ENCODE results near the gene DBF4B. TPM values are rescaled to one million over a fixed set of nuclear protein-coding genes. Genes with fewer than 3 reads are reported as not detected.

Gene DBF4B
- total RNA-seq, 2 experiments from 2014 or later: 29.0 to 31.0 TPM

DNA sequence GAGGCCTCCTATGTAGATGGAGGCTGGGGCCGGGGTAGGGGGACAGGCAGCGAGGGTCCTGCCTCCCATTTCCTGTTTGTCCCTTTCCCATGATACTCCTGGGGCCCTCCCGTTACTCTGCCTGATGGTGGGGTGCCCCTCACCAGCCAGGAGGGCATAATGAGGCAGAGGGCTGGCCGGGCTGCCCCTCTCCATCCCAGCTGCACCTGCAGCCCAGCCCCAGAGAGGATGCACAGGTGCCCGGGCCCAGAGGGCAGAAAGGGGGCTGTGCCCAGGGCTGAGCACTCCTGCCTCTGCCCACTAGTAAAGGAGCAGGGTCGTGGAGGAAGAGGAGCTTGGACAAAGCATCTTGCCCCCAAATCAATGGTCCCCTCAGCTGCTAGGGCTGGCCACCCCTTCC lies 60.8 kb downstream of the DBF4B start:
- H3K27me3 Mint-ChIP-seq: peaks cover 4% of the 10 kb centered on the region
- H3K4me3 Mint-ChIP-seq: no peak overlapping the region
- H3K4me1 Mint-ChIP-seq: peaks cover 10% of the 10 kb centered on the region
- DNase-seq: no peak
- CTCF ChIA-PET: interaction anchor here (1.0 kb wide), 1 partner anchor 96 kb away, joined by 3 read pairs; no protein-coding TSS in a partner anchor
- no peaks in the 10 kb centered on the region for H3K36me3 Mint-ChIP-seq (ENCODE audit: low read depth)
- no peaks in the 10 kb centered on the region for H3K9me3 Mint-ChIP-seq
- no peak overlapping the region for H3K27ac Mint-ChIP-seq
- POLR2A ChIA-PET: no interaction called here

- Mint-ChIP-seq H3K4me3 (no peak overlapping the region), H3K9me3 (no peaks in the 10 kb centered on the region), H3K36me3 (ENCODE audit: low read depth) (no peaks in the 10 kb centered on the region), H3K4me1 (peaks cover 12% of the 10 kb centered on the region), H3K27ac (no peak overlapping the region), H3K27me3 (peaks cover 4% of the 10 kb centered on the region)
- POLR2A ChIA-PET: no interaction called here
- DNase-seq: no peak
- CTCF ChIA-PET: interaction anchor here (1.0 kb wide), 1 partner anchor 95 kb away, joined by 3 read pairs; no protein-coding TSS in a partner anchor
Observed at GRCh38 chr17:44769647-44770084, 61.2 kb downstream of the DBF4B start.

GRCh38 chr17:44770166-44770925 lies 61.9 kb downstream of the DBF4B start:
- no peak overlapping the region for H3K4me3 Mint-ChIP-seq
- POLR2A ChIA-PET: interaction anchor here (0.5 kb wide), 1 partner anchor 1382 kb away, joined by 3 read pairs; no protein-coding TSS in a partner anchor
- no peak for DNase-seq
- no peaks in the 10 kb centered on the region for H3K36me3 Mint-ChIP-seq (ENCODE audit: low read depth)
- H3K9me3 Mint-ChIP-seq: no peaks in the 10 kb centered on the region
- CTCF ChIA-PET: interaction anchor here (0.6 to 1.0 kb wide), 2 partner anchors 95 to 113 kb away, joined by 3 read pairs; no protein-coding TSS in a partner anchor
- peaks cover 4% of the 10 kb centered on the region for H3K27me3 Mint-ChIP-seq
- H3K4me1 Mint-ChIP-seq: peaks cover 15% of the 10 kb centered on the region
- no peak overlapping the region for H3K27ac Mint-ChIP-seq

DNA sequence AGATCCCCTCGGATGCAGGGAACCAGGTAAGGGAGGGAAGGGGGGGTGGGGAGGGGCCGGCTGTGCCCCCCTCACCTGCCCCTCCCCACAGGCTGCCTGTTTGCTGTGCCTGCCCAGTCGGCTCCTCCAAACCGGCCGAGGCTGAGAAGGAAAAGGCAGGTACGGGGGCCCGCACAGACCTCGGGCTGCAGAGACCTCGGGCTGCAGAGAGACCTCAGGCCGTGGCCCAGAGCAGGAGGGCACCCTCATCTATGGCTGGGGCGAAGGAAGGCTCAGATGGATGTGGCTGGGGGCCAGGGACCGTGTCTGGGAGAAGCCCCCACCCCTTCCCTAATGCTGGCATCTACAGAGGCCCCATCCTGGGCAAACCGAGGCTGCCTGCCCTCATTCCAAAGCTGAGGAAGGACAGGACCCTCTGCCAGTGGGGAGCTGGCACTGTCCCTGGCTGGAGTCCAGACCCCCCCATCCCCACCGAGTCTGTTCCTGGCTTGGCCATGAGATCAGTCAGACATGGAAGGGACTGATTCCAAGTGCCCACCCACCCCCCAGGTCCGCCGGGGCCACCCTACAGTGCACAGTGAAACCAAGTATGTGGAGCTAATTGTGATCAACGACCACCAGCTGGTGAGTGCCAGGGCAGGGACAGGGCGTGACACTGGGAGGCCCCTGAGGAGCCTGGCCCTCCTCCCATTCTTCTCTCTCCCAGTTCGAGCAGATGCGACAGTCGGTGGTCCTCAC lies 64.0 kb downstream of the DBF4B start:
- DNase-seq: no peak
- H3K36me3 Mint-ChIP-seq (ENCODE audit: low read depth): no peaks in the 10 kb centered on the region
- no peak overlapping the region for H3K4me3 Mint-ChIP-seq
- no peak overlapping the region for H3K27ac Mint-ChIP-seq
- POLR2A ChIA-PET: no interaction called here
- H3K4me1 Mint-ChIP-seq: peaks cover 22% of the 10 kb centered on the region
- H3K27me3 Mint-ChIP-seq: peaks cover 4% of the 10 kb centered on the region
- CTCF ChIA-PET: interaction anchor here (1.1 to 11.7 kb wide), 2 partner anchors 93 to 102 kb away, joined by 3 to 144 read pairs; no protein-coding TSS in a partner anchor
- H3K9me3 Mint-ChIP-seq: no peaks in the 10 kb centered on the region

DNA sequence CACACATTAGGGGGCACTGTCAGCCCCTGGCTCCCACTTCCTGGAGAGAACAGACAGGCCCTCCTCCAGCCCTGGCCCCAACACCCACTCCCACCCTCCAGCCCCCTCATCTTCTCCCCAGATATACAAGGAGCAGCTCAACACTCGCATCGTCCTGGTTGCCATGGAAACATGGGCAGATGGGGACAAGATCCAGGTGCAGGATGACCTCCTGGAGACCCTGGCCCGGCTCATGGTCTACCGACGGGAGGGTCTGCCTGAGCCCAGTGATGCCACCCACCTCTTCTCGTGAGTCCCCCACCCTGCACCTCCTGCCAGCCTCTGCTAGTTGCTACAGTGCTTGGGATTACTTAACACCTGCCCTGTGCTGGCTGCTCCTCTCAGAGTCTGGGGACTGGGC lies 64.7 kb downstream of the DBF4B start:
- H3K9me3 Mint-ChIP-seq: no peaks in the 10 kb centered on the region
- H3K4me3 Mint-ChIP-seq: no peak overlapping the region
- H3K36me3 Mint-ChIP-seq (ENCODE audit: low read depth): no peaks in the 10 kb centered on the region
- peaks cover 8% of the 10 kb centered on the region for H3K27me3 Mint-ChIP-seq
- ChIA-PET CTCF (interaction anchor here (11.7 kb wide), 1 partner anchor 93 kb away, joined by 144 read pairs; no protein-coding TSS in a partner anchor), POLR2A (no interaction called here)
- H3K4me1 Mint-ChIP-seq: peaks cover 19% of the 10 kb centered on the region
- no peak overlapping the region for H3K27ac Mint-ChIP-seq
- no peak for DNase-seq

- Mint-ChIP-seq H3K4me3 (peak overlapping the region; percentile 75), H3K9me3 (no peaks in the 10 kb centered on the region), H3K27ac (peak overlapping the region; percentile 18), H3K27me3 (peaks cover 8% of the 10 kb centered on the region), H3K36me3 (ENCODE audit: low read depth) (no peaks in the 10 kb centered on the region), H3K4me1 (peaks cover 13% of the 10 kb centered on the region)
- peak; percentile 88 for DNase-seq
- ChIA-PET CTCF (interaction anchor here (1.5 to 11.7 kb wide), 4 partner anchors 81 to 119 kb away, joined by 4 to 144 read pairs (median 12); no protein-coding TSS in a partner anchor), POLR2A (interaction anchor here (1.5 kb wide), 1 partner anchor 247 kb away, joined by 3 read pairs; no protein-coding TSS in a partner anchor)
Observed at GRCh38 chr17:44774271-44775135, 66.0 kb downstream of the DBF4B start.

GRCh38 chr17:44775136-44775837 lies 66.8 kb downstream of the DBF4B start:
- H3K36me3 Mint-ChIP-seq (ENCODE audit: low read depth): no peaks in the 10 kb centered on the region
- H3K27me3 Mint-ChIP-seq: peaks cover 8% of the 10 kb centered on the region
- H3K4me1 Mint-ChIP-seq: peaks cover 15% of the 10 kb centered on the region
- ChIA-PET POLR2A (interaction anchor here (1.3 to 1.9 kb wide), 4 partner anchors 53 to 246 kb away, joined by 3 to 5 read pairs (median 4); partner anchors contain the start of gene EFTUD2), CTCF (interaction anchor here (0.6 to 11.7 kb wide), 15 partner anchors 13 to 360 kb away, joined by 3 to 144 read pairs (median 4); partner anchors contain the start of gene ACBD4)
- peak overlapping the region; percentile 52 for H3K27ac Mint-ChIP-seq
- peak; percentile 98 for DNase-seq
- peak overlapping the region; percentile 75 for H3K4me3 Mint-ChIP-seq
- no peaks in the 10 kb centered on the region for H3K9me3 Mint-ChIP-seq

DNA sequence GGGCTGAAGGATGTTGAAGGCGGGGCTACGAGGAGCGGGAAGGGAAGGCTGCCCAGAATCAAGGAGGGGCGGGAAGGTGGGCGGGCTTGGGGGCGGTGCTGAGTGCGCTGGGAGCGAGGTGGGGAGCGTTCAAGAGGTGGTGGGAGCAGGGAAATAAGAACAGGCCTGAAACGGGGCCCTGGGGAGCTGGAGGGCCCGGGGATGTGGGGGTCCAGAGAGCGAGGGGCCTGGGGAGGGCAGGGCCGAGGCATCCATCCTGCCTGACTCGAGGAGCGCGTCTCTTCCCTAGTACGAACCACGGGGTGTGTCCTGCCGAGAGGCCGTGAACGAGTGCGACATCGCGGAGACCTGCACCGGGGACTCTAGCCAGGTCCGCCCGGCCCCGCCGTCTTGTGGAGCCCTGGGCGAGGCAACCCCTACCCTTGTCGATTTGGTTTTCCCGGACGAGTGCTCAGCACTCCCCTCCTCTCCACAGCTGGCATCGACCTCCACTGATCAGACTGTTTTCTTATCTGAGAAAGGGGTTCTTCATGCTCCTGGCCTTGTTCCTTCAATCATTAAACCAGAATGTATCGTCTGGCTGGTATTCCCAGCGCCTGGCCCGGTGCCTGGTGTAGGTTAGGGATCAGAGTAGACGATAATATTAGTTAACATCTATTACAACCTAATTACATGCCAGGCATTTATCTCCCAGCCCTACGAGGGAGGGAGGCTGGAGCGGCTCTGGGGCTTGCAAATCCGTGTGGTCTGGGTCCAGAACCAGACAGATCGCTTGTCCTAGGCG lies 67.6 kb downstream of the DBF4B start:
- Mint-ChIP-seq H3K27me3 (peaks cover 8% of the 10 kb centered on the region), H3K27ac (no peak overlapping the region), H3K4me1 (peaks cover 15% of the 10 kb centered on the region), H3K36me3 (ENCODE audit: low read depth) (no peaks in the 10 kb centered on the region), H3K9me3 (no peaks in the 10 kb centered on the region), H3K4me3 (peak overlapping the region; percentile 75)
- no peak for DNase-seq
- ChIA-PET CTCF (interaction anchor here (0.6 to 11.7 kb wide), 14 partner anchors 13 to 359 kb away, joined by 3 to 144 read pairs (median 4); partner anchors contain the start of gene ACBD4), POLR2A (interaction anchor here (1.3 to 1.9 kb wide), 4 partner anchors 53 to 245 kb away, joined by 3 to 5 read pairs (median 4); partner anchors contain the start of gene EFTUD2)

DNA sequence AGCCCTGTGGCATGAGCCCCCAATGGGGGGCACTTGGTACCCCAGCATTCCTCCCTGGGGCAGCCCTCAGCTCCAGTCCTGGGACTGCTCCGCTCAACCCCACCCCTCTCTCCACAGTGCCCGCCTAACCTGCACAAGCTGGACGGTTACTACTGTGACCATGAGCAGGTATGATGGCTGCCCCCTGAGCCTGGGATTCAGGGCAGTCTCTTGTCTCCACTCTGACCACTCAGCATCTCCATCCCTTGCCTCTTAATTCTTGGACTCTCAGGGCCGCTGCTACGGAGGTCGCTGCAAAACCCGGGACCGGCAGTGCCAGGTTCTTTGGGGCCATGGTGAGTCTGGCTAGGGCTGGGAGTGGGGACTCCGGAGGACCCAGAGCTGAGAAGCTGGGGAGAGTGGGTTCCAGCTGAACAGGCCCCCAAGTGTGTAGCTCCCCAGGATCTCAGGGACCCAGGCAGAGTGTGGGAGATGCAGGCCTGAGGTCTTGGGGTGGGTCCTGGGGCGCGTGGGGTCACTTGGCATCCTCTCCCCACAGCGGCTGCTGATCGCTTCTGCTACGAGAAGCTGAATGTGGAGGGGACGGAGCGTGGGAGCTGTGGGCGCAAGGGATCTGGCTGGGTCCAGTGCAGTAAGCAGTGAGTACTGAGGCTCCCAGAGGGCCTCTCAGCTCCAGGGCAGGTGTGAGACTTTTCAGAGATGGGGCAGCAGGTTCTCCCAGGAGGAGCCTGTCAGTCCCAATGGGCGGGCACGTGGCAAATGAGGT lies 68.3 kb downstream of the DBF4B start:
- Mint-ChIP-seq H3K27me3 (peaks cover 8% of the 10 kb centered on the region), H3K4me3 (no peak overlapping the region), H3K36me3 (ENCODE audit: low read depth) (no peaks in the 10 kb centered on the region), H3K9me3 (no peaks in the 10 kb centered on the region), H3K27ac (no peak overlapping the region), H3K4me1 (peaks cover 15% of the 10 kb centered on the region)
- ChIA-PET CTCF (interaction anchor here (0.5 to 11.7 kb wide), 2 partner anchors 89 to 437 kb away, joined by 3 to 144 read pairs; no protein-coding TSS in a partner anchor), POLR2A (interaction anchor here (1.3 to 1.9 kb wide), 3 partner anchors 52 to 122 kb away, joined by 3 to 5 read pairs (median 4); partner anchors contain the start of gene EFTUD2)
- DNase-seq: no peak
